ENCODE measurements around the gene PLIN5.
A peak's percentile ranks its signal among the peaks of the same experiment; 100 is the strongest.

Gene PLIN5

GRCh38 chr19:4507150-4507452 is 27.9 kb downstream of the PLIN5 start:
- DNase-seq (ENCODE audit: low read depth, low spot score) = no peak
- TF ChIP-seq, protein P1, sequence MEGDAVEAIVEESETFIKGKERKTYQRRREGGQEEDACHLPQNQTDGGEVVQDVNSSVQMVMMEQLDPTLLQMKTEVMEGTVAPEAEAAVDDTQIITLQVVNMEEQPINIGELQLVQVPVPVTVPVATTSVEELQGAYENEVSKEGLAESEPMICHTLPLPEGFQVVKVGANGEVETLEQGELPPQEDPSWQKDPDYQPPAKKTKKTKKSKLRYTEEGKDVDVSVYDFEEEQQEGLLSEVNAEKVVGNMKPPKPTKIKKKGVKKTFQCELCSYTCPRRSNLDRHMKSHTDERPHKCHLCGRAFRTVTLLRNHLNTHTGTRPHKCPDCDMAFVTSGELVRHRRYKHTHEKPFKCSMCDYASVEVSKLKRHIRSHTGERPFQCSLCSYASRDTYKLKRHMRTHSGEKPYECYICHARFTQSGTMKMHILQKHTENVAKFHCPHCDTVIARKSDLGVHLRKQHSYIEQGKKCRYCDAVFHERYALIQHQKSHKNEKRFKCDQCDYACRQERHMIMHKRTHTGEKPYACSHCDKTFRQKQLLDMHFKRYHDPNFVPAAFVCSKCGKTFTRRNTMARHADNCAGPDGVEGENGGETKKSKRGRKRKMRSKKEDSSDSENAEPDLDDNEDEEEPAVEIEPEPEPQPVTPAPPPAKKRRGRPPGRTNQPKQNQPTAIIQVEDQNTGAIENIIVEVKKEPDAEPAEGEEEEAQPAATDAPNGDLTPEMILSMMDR (IDR thresholded peaks at IDR 0.05; ENCODE audit: insufficient read depth, low read length, missing control alignments) = no peak
- ChIA-PET CTCF (interaction anchor here (2.3 to 3.2 kb wide), 2 partner anchors 15 to 18 kb away, joined by 10 to 19 read pairs; no protein-coding TSS in a partner anchor), POLR2A (no interaction called here)
- no peak overlapping the region for H3K4me3 ChIP-seq (ENCODE audit: low read depth, low read length)

- H3K4me3 ChIP-seq (ENCODE audit: low read depth, low read length) = no peak overlapping the region
- POLR2A ChIA-PET = no interaction called here
- CTCF ChIA-PET = interaction anchor here (2.3 kb wide), 1 partner anchor 19 kb away, joined by 10 read pairs; no protein-coding TSS in a partner anchor
- DNase-seq (ENCODE audit: low read depth, low spot score) = peak; percentile 17
- TF ChIP-seq, protein P1 (IDR thresholded peaks at IDR 0.05; ENCODE audit: insufficient read depth, low read length, missing control alignments) = no peak
Observed at GRCh38 chr19:4506449-4507149, 28.4 kb downstream of the PLIN5 start.

- no peak overlapping the region for H3K4me3 ChIP-seq (ENCODE audit: low read depth, low read length)
- DNase-seq (ENCODE audit: low read depth, low spot score) = no peak
- ChIA-PET CTCF (interaction anchor here (1.3 kb wide), 1 partner anchor 20 kb away, joined by 4 read pairs; no protein-coding TSS in a partner anchor), POLR2A (no interaction called here)
- TF ChIP-seq, protein P1 (IDR thresholded peaks at IDR 0.05; ENCODE audit: insufficient read depth, low read length, missing control alignments) = no peak
Observed at GRCh38 chr19:4505570-4506448, 29.2 kb downstream of the PLIN5 start.

GRCh38 chr19:4504891-4505569 is 30.0 kb downstream of the PLIN5 start:
- ChIA-PET CTCF (interaction anchor here (1.3 kb wide), 1 partner anchor 20 kb away, joined by 4 read pairs; no protein-coding TSS in a partner anchor), POLR2A (no interaction called here)
- H3K4me3 ChIP-seq (ENCODE audit: low read depth, low read length) = no peak overlapping the region
- TF ChIP-seq, protein P1 (IDR thresholded peaks at IDR 0.05; ENCODE audit: insufficient read depth, low read length, missing control alignments) = no peak
- DNase-seq (ENCODE audit: low read depth, low spot score) = no peak

GRCh38 chr19:4504297-4504701 is 30.7 kb downstream of the PLIN5 start:
- CTCF ChIA-PET = interaction anchor here (0.6 kb wide), 1 partner anchor 21 kb away, joined by 4 read pairs; no protein-coding TSS in a partner anchor
- POLR2A ChIA-PET = no interaction called here
- no peak for DNase-seq (ENCODE audit: low read depth, low spot score)
- H3K4me3 ChIP-seq (ENCODE audit: low read depth, low read length) = no peak overlapping the region
- TF ChIP-seq, protein P1 (IDR thresholded peaks at IDR 0.05; ENCODE audit: insufficient read depth, low read length, missing control alignments) = no peak

All from AG04449 (cell line).